Kidney (tissue), 14 donors: Measurements from ENCODE around the gene KLF2. TPM values are rescaled to one million over a fixed set of nuclear protein-coding genes. Genes with fewer than 3 reads are reported as not detected.

Experiments
- DNase-seq, 5 donors: peaks; one replicate each; pipeline ENCODE4 v3.0.0-alpha.2; 2013 to 2020
- FAIRE-seq: peaks from 2 replicates; lab custom pipeline; 2012; peaks lifted over from hg19 to GRCh38; lab: Jason Lieb, UNC
- H3K27ac ChIP-seq, 2 donors: one replicate each; pipeline ENCODE4 v1.7.0; 2013; ENCODE audit warnings: low read depth in 2 of 2, low read length in 2 of 2, inconsistent platforms in 1 of 2
- H3K27me3 ChIP-seq: one replicate; pipeline ENCODE4 v1.7.1; 2013; ENCODE audit warnings: low read length, inconsistent platforms; ENCODE audit not compliant: control insufficient read depth, insufficient read depth
- H3K36me3 ChIP-seq, 3 donors: one replicate each; pipeline versions ENCODE4 v1.7.0 to v1.7.1; 2013; ENCODE audit warnings: low read length in 3 of 3, control low read depth in 1 of 3, inconsistent platforms in 1 of 3; ENCODE audit not compliant: insufficient read depth in 3 of 3, control insufficient read depth in 2 of 3
- H3K4me1 ChIP-seq, 3 donors: one replicate each; pipeline versions ENCODE4 v1.7.0 to v1.7.1; 2013; ENCODE audit warnings: low read length in 3 of 3, inconsistent platforms in 1 of 3, low read depth in 1 of 3; ENCODE audit not compliant: control insufficient read depth in 2 of 3, insufficient read depth in 2 of 3
- H3K4me3 ChIP-seq, 3 donors: one replicate each; pipeline versions ENCODE4 v1.7.0 to v1.8.1; 2013; ENCODE audit warnings: low read length in 3 of 3, control low read depth in 1 of 3, inconsistent platforms in 1 of 3
- H3K9ac ChIP-seq, 3 donors: one replicate each; pipeline versions ENCODE4 v1.7.0 to v1.7.1; 2013; ENCODE audit warnings: low read length in 3 of 3, control low read depth in 1 of 3, inconsistent platforms in 1 of 3
- H3K9me3 ChIP-seq, 3 donors: one replicate each; pipeline versions ENCODE4 v1.7.0 to v1.7.1; 2013; ENCODE audit warnings: low read length in 3 of 3, control low read depth in 1 of 3, inconsistent platforms in 1 of 3; ENCODE audit not compliant: control insufficient read depth in 2 of 3, insufficient read depth in 1 of 3
- CTCF ChIP-seq: IDR thresholded peaks from 3 replicates; pipeline ENCODE4 v1.5.1; 2012; ENCODE audit warnings: mild to moderate bottlenecking, moderate library complexity, borderline replicate concordance; ENCODE audit not compliant: insufficient read depth; ENCODE audit errors: extremely low read depth
- intact Hi-C: fragments of 100-400 bp; cut with DNase I; formaldehyde crosslinking; loops from one replicate; pipeline ENCODE4 v1.11.1; 2022
- polyA plus RNA-seq: library from polyadenylated mRNA; stranded (reverse); fragments of 350-450 nt; fragmentation: Illumina TruSeq; extraction: RNeasy Lipid Tissue Mini Kit (QIAGEN cat#74804); gene quantifications from one replicate; pipeline ENCODE4 v1.2.3, GENCODE V29; 2014; ENCODE audit warnings: low read depth, low replicate concordance; ENCODE audit not compliant: insufficient read depth
- total RNA-seq: library from RNA; stranded (reverse); fragmentation: NEBNext Ultra II Directional; extraction: Animal tissue kit (Norgen Biotek cat#: 25700); gene quantifications from one replicate; pipeline ENCODE4 v1.2.1, GENCODE V29; 2021
- donor health status: control.
- donor health status: control.
- donor health status: control.
- donor health status: control.
- donor health status: control.
- donor health status: DM: yes; HTN: yes; CAD: no.
- donor health status: Normal renal cell carcinoma (clear cell type).

KLF2 gene
- total and polyA plus RNA-seq, 2 donors from 2014 or later, result 114 to 131 TPM

- H3K36me3 ChIP-seq, result no peaks in the 10 kb centered on the region
- peaks cover 0 to 2% (median 0%) of the 10 kb centered on the region in 3 donors for H3K4me1 ChIP-seq
- TF ChIP-seq CTCF, result no peak
- no peaks in the 10 kb centered on the region for H3K27me3 ChIP-seq
- no peak overlapping the region for H3K9ac ChIP-seq
- intact Hi-C loops, result no loop called here
- no peak overlapping the region for H3K27ac ChIP-seq
- FAIRE-seq, result no peak
- no peak overlapping the region for H3K4me3 ChIP-seq
- H3K9me3 ChIP-seq, result no peaks in the 10 kb centered on the region
- DNase-seq, result no peak
These were observed 26.6 kb downstream of the KLF2 start for GRCh38 chr19:16351133-16351809.

- Histone ChIP-seq H3K27ac (no peak overlapping the region), H3K36me3 (peaks cover 0 to 1% (median 0%) of the 10 kb centered on the region in 3 donors), H3K9ac (no peak overlapping the region), H3K27me3 (no peaks in the 10 kb centered on the region), H3K4me1 (no peaks in the 10 kb centered on the region), H3K9me3 (no peaks in the 10 kb centered on the region), H3K4me3 (no peak overlapping the region)
- no peak for TF ChIP-seq CTCF
- DNase-seq, result peak; percentile 59 to 77 (median 63)
- FAIRE-seq, result no peak
- intact Hi-C loops, result no loop called here
These were observed 30.8 kb downstream of the KLF2 start for GRCh38 chr19:16355293-16356043.

- intact Hi-C loops, result no loop called here
- Histone ChIP-seq H3K36me3 (peaks cover 0 to 10% (median 0%) of the 10 kb centered on the region in 3 donors), H3K9ac (no peak overlapping the region), H3K27ac (no peak overlapping the region), H3K27me3 (no peaks in the 10 kb centered on the region), H3K4me1 (peaks cover 0 to 9% (median 9%) of the 10 kb centered on the region in 3 donors), H3K4me3 (no peak overlapping the region), H3K9me3 (no peaks in the 10 kb centered on the region)
- DNase-seq (no peak), FAIRE-seq (no peak)
- no peak for TF ChIP-seq CTCF
These were observed 33.8 kb downstream of the KLF2 start for GRCh38 chr19:16358456-16358855.
